HG02610 (cell line): ENCODE measurements around the gene NDC80.
A peak's percentile ranks its signal among the peaks of the same experiment; 100 is the strongest.
"Not testable (repeated sequence)": the region's sequence is repeated elsewhere in the genome, so short reads cannot be mapped to it uniquely, and the experiment has no call there.

Experiments
- ATAC-seq: cut with Tn5 transposase; IDR thresholded peaks from one replicate; pipeline ENCODE4 v1.9.1; 2021; ENCODE audit warnings: mild to moderate bottlenecking, moderate library complexity; ENCODE audit not compliant: unreplicated experiment

NDC80 gene

GRCh38 chr18:2571200-2572170 is at the start of gene NDC80, which contains the start of gene METTL4:
TSS of gene NDC80 (plus strand) at chr18:2571557. CDS start at chr18:2572986, 1,429 bp downstream.
TSS of gene METTL4 (minus strand) at chr18:2571505. CDS start at chr18:2567216, 4,289 bp downstream.
- peak; percentile 82 for ATAC-seq

GRCh38 chr18:2522112-2522511 is 49.2 kb upstream of the NDC80 start:
- peak; percentile 67 for ATAC-seq

- ATAC-seq = not testable (repeated sequence)
Measured at GRCh38 chr18:2524794-2525198, 46.6 kb upstream of the NDC80 start.

GRCh38 chr18:2526329-2526728 is 45.0 kb upstream of the NDC80 start:
- no peak for ATAC-seq

- no peak for ATAC-seq
Measured at GRCh38 chr18:2529154-2529553, 42.2 kb upstream of the NDC80 start.

- ATAC-seq = no peak
Measured at GRCh38 chr18:2531751-2532150, 39.6 kb upstream of the NDC80 start.

- ATAC-seq = no peak
Measured at GRCh38 chr18:2532797-2533196, 38.6 kb upstream of the NDC80 start.

- peak; percentile 52 for ATAC-seq
Measured at GRCh38 chr18:2534906-2535305, 36.5 kb upstream of the NDC80 start.

- ATAC-seq = no peak
Measured at GRCh38 chr18:2535419-2535910, 35.9 kb upstream of the NDC80 start.

- no peak for ATAC-seq
Measured at GRCh38 chr18:2536063-2536462, 35.3 kb upstream of the NDC80 start.

- ATAC-seq = no peak
Measured at GRCh38 chr18:2536493-2536892, 34.9 kb upstream of the NDC80 start.

- ATAC-seq = no peak
Measured at GRCh38 chr18:2537296-2537695, 34.1 kb upstream of the NDC80 start.

- ATAC-seq = no peak
Measured at GRCh38 chr18:2538236-2538635, 33.1 kb upstream of the NDC80 start.

GRCh38 chr18:2538844-2539243 is 32.5 kb upstream of the NDC80 start:
- ATAC-seq = no peak

- ATAC-seq = no peak
Measured at GRCh38 chr18:2540575-2540974, 30.8 kb upstream of the NDC80 start.

GRCh38 chr18:2541925-2542563 is 29.3 kb upstream of the NDC80 start:
- peak; percentile 63 for ATAC-seq

- no peak for ATAC-seq
Measured at GRCh38 chr18:2545155-2545554, 26.2 kb upstream of the NDC80 start.

GRCh38 chr18:2547477-2548087 is 23.8 kb upstream of the NDC80 start:
- ATAC-seq = peak; percentile 55

- no peak for ATAC-seq
Measured at GRCh38 chr18:2549462-2549861, 21.9 kb upstream of the NDC80 start.

- ATAC-seq = no peak
Measured at GRCh38 chr18:2551425-2551824, 19.9 kb upstream of the NDC80 start.

- ATAC-seq = no peak
Measured at GRCh38 chr18:2554696-2555095, 16.7 kb upstream of the NDC80 start.
